Epithelial cell of prostate (primary cell): ENCODE measurements around the gene DAZAP2.
"Not testable (repeated sequence)": the region's sequence is repeated elsewhere in the genome, so short reads cannot be mapped to it uniquely, and the experiment has no call there.

Experiments
- DNase-seq: peaks from one replicate; pipeline ENCODE4 v3.0.0-alpha.2; 2011; ENCODE audit warnings: low read depth, low spot score
- H3K27ac ChIP-seq: fragments of 450-650 bp; 2 replicates; pipeline ENCODE4 v1.5.1; 2017; ENCODE audit warnings: mild to moderate bottlenecking

DAZAP2 gene

DNA sequence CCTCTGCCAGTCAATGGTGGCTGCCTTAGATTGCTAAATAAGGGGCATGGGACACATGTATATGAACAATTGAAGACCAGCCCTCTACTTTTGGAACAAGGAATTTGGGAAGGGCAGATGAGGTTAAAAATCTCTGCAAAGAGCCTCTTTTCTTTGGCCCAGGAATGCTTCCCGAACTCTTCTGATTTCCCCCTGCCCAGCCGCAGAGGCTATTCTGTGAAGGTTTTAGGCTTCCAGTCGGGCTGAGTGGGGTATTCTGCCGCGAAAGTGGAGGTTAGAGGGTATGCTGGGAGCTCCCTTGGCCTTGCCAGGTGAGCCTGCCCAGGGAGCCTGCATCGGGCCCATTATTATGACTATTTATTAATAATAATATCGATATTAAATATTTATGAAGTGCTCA, 22.0 kb upstream of the DAZAP2 start:
- no peak overlapping the region for H3K27ac ChIP-seq
- DNase-seq = no peak

DNA sequence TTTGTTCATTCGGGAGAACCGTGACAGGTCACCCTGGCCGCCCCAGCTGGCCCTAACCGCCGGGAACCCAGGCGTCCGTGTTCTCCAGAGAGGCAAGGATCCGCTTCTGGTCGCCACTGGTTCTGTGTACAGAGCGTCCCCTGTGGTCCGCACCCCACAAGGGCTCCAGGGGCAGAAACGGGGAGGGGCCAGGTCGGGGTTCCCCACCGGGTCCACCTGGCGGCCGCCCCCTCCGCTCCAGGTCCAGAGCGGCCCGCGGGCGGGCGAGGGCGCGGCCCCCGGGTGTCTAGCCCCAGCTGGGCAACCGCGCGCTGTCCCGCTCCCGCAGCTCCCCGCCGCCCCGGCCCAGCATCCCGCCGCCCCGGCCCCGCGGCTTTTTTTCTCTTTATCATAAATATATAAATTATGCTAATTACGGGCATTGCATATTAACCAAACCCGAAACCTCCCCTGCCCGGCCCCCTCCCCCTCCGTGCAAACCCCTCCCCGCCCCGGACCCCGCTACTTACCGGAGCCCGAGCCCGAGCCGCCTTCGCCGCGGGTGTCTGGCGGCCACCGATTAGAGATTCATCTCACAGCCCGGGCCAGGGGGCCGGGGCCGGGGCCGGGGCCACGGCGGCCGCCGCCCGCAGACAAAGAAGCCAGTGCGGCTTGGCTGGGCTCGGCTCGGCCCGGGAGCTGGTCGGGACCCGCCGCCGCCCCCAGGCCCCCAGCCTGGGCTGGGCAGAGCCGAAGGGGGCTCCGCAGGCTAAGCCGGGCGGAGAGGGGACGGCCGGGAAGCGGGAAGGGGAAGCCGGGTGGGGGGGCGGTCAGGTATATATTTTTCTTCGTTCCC, 21.3 kb upstream of the DAZAP2 start:
- DNase-seq = no peak
- peak overlapping the region; percentile 46 for H3K27ac ChIP-seq

DNA sequence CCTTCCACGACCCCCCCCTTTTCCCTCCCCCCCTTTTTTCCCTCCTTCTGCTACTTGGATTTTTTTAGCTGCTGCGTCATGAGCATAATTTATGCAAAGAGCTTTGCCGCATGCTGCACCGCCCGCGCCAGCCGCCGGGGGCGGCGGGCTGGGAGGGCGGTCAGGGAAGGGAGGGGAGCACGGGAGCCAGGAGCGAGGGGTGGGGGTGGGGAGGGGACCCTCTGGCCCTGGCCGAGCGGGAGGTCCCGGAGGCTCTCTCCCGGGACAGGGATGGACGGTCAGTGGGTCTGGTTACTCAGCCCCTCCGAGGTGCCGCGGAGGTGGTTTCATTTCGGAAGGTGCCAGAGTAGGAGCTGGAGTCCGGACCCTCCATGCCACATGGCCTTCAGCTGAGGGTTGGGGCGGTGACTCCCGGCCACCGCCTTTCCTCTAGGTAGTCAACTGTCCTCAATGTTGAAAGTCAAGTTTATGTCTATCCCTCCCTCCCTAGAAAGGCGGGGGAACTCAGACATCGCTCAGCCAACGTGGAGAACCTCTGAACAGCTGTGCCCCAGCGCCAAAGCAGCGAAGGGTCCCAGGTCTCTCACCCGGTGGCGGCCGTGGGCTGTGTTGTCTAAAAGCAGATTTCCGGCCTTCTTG, 20.5 kb upstream of the DAZAP2 start, which contains the start of gene POU6F1:
Gene POU6F1 (minus strand): TSS at position 95 of the 639 bp plus-strand sequence. CDS start 11,226 bp downstream, outside the sequence.
- H3K27ac ChIP-seq = peak within 1 kb of the TSS; percentile 46
- DNase-seq = no peak

DNA sequence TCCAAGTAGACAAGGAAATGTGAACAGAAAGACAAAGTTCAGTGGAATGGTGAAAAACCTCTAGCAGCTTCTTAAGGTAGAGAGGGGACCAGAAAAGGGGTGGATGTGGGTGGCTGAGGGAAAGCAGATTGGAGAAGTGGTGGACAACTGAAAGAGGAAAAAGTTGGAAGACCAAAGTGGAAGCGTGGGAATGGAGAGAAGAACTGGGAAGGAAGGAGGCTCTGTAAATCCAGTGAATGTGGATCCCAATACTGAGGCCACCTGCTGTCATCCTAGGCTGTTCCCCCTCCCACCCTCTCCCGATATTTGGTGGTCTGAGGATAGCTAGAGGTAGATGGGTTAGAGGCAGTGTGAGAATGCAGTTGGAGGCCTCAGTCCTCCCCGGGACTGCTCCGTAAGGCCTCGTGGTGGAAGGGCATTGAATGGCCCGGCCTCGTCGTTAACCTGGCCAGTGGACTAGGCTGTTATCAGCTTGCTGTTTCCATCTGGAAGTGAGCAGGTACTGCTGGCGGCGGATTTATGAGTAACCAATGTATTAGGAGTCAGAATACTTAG, 19.9 kb upstream of the DAZAP2 start:
- DNase-seq = no peak
- peak overlapping the region; percentile 46 for H3K27ac ChIP-seq

DNA sequence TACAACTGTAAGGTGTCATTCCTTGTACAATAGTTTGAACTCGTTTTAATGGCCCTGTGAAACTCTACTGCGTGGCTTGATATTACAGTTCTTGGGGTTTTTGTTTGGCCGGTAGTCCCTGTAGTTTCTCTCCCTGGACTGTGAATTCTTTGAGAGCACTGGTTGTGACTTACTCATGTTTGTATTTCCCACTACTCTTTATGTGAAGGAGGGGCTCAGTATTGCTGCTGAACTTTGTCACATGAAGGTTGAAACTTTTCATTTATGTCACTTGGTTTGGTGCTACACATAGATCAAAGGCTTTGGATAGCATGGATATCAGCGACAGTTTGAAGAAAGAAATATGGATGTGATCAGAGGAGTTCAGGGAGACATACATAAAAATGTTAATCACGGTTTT, 19.3 kb upstream of the DAZAP2 start:
- no peak overlapping the region for H3K27ac ChIP-seq
- DNase-seq = no peak

DNA sequence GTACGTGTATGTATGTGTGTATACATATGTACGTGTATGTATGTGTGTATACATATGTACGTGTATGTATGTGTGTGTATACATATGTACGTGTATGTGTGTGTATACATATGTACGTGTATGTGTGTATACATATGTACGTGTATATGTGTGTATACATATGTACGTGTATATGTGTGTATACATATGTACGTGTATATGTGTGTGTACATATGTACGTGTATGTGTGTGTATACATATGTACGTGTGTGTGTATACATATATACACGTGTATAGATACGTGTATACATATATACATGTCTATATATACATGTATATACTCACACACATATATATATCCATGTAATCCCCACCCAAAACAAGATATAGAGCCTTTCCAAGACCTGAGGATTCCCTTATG, 18.8 kb upstream of the DAZAP2 start:
- H3K27ac ChIP-seq, DNase-seq: not testable (repeated sequence)

DNA sequence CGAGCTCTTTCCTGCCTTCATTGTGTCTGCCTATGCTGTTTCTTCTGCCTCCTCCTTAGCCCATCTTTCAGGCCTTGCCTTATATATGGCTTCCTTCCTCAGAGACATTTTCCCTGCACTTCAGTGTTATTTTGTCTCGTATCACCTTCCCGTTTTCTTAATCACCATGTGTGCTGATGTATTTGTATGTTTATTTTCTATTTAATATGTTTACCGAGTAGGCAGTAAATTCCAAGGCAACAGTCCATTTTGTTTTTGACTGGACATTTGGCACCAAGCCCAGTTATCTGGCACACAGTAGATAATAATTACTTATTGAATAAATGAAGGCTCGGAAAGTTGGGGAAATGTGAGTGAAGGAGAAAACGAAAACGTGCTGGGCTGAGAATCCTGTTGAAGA, 16.2 kb upstream of the DAZAP2 start:
- DNase-seq = no peak
- H3K27ac ChIP-seq = no peak overlapping the region

DNA sequence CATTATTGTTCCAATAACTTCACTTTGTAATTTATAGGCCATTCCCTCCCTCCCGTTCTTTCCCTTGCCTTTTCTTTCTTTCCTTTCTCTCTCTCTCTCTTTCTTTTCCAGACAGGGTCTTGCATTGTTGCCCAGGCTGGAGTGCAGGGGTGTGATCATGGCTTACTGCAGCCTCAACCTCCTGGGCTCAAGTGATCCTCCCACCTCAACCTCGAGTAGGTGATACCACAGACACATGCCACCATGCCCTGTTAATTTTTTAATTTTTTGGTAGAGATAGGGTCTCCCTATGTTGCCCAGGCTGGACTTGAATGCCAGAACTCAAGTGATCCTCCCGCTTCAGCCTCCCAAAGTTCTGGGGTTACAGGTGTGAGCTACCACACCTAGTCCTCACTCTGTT, 14.0 kb upstream of the DAZAP2 start:
- DNase-seq = no peak
- H3K27ac ChIP-seq = no peak overlapping the region

DNA sequence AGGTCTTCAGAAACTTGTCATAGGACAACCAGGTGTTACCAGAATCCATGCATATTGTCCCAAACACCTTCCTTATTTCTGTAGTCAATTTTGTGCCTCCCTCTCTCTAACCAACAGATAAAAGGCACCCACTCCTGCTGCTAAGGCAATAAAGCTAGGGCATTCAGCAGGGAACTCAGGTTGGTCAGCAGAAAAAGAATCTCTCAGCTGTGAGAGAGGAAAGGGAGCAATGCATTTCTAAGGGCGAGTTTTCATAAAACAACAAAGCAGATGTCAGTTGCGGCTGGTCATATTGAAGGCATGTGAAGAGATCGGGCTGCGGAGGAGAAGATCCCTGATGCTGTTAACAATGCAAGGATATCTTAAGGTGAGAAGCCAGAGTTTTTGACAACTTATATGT, 13.4 kb upstream of the DAZAP2 start:
- no peak overlapping the region for H3K27ac ChIP-seq
- DNase-seq = no peak

DNA sequence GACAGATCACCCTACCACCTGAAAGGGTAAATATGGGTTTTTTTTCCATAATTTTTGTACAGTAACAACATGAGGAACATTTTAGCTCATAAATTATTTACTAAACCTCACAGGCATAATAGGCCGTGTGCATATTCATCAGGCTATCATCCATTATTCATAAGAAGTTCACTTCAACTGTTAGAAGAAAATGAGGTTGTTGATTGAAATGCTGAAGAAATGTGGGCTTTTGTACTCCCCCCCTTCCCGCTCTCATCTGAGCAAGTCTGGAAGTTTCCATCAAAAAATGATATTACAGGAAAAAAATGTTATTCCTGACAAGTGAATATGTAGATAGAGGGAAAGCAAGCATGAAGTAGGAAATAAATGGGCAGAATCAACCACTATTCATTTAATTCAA, 12.9 kb upstream of the DAZAP2 start:
- no peak for DNase-seq
- no peak overlapping the region for H3K27ac ChIP-seq

DNA sequence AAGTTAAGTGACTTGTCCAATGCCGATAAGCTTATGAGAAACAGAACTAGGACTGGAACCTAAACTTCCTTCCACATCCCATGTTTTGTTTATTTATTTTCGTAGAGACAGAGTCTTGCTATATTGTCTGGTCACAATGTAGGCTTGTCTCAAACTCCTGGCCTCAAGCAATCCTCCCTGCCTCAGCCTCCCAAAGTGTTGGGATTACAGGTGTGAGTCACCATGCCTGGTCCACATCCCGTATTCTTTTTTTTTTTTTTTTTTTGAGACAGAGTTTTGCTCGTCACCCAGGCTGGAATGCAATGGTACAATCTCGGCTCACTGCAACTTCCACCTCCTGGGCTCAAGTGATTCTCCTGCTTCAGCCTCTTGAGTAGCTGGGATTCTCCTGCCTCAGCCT, 11.5 kb upstream of the DAZAP2 start:
- not testable (repeated sequence) for DNase-seq, H3K27ac ChIP-seq

DNA sequence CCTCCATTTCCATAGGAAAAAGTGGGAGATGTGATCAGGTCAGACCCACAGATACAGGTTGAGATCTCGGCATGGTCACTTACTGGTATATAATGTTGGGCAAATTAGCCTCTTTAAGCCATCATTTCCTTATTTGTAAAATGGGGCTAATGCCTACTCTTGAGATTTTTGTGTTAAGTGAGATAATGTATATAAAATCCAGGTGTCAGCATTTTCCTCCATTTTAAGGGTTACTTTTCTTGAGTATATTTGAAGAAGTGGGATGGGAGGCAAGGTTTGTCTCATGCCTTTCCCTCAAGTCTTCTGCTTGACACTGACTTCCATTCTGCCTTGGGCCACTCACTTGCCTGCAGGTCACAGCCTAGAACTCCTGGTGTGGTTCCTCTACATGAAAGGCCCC, 10.7 kb upstream of the DAZAP2 start:
- no peak for DNase-seq
- no peak overlapping the region for H3K27ac ChIP-seq

DNA sequence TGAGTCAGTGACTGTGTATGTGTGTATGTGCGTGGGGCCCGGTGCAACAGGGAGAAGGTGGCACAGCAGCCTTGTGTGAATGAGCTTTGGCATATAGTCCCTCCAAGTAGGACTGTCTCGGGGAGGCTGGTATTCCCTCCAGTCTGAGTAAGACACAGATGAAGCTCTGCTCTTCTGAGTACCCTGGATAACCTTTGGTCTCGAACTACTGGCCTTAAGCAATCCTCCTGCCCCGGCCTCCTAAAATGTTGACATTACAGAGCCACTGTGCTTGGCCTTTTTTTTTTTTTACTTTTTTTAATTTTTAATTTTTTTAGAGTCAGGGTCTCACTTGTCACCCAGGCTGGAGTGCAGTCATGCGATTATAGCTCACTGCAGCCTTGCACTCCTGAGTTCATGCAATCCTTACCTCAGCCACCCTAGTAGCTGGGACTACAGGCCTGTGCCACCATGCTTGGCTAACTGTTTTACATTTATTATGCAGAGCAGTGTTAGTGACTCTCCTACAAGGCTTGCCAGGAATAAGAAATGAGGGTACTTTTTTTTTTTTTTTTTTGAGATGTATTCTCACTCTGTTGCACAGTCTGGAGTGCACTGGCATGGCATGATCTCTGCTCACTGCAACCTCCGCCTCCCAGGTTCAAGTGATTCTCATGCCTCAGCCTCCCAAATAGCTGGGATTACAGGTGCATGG, 9.4 kb upstream of the DAZAP2 start:
- no peak for DNase-seq
- no peak overlapping the region for H3K27ac ChIP-seq

DNA sequence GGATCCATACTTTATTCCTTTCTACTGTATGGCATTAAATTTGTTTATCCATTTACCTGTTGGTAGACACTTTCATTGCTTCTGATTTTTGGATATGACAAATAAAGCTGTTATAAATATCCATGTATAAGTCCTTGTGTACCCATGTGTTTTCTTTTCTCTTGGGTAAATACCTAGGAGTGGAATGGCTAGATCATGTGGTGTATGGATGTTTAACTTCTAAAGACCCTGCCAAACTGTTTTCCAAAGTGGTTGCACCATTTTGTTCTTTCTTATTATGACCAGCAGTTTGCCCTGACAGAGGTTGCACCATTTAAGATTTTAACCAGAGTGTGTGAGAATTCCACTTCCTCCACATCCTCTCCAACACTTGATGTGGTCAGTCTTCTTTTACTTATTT, 6.0 kb upstream of the DAZAP2 start:
- H3K27ac ChIP-seq = no peak overlapping the region
- DNase-seq = no peak

DNA sequence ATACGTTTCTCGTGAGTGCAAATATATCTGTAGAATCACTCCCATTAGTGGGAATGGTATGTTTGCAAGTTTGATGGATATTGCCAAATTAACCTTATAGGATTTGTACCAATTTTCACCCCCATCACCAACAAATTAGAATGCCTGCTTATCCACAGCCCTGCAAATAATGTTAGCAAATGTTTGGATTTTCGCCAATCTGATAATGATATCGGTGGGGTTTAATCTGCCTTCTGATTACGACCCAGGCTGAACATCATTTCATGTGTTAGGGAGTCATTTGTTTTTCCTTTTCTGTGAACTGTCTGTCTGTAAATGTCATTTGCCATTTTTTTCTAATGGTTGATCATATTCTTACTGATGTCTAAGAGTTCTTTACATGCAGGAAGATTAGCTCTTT, 4.1 kb upstream of the DAZAP2 start:
- no peak for DNase-seq
- H3K27ac ChIP-seq = no peak overlapping the region

DNA sequence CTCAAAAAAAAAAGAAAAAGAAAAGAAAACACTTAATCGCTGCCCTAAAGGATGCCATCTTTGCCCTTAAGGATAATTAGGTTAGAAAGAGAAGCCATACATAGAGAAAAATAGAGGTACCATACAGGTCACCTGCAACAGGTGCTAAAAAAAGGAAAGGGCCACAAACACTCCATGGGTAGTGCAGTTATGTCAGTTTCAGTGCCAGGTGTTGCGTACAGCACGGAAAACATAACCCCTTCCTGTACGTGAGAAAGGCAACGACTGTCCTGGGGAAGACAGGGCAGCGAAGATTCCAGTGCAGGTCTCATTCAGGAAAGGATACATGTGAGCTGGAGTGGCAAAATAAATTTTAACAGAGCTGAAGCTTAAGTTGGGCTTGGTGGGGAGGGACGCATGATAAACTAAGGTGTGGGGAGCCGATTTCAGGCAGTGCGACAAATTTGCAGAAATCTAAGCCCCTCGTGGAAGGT, 553 bp upstream of the DAZAP2 start:
- DNase-seq = no peak
- H3K27ac ChIP-seq = peak overlapping the region; percentile 97

DNA sequence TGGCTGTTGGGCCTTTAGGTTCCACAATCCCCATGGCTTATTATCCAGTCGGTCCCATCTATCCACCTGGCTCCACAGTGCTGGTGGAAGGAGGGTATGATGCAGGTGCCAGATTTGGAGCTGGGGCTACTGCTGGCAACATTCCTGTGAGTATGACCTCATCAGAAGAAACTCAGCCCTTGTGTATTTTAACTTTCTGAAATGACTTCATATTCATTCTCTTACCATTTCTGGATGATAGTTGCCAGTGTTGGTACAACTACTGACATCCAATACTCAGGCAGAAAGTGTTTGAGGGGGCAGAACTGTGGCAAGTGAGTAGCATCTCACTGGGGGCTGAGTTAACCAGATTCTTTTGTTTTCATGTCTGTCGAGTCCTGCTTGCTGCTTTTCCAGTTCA, 2.3 kb downstream of the DAZAP2 start:
- DNase-seq = no peak
- H3K27ac ChIP-seq = peak overlapping the region; percentile 97

DNA sequence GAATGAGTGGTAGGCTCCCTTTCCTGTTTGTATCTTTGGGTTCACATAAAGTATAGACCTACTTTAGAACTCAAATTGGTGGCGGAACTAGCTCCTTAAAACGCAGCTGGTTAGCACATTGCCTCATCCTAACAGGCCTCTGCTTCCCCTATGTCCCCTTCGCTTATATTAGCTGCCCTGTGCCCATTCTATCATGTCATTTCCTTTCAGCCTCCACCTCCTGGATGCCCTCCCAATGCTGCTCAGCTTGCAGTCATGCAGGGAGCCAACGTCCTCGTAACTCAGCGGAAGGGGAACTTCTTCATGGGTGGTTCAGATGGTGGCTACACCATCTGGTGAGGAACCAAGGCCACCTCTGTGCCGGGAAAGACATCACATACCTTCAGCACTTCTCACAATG, 3.5 kb downstream of the DAZAP2 start:
- DNase-seq = no peak
- peak overlapping the region; percentile 97 for H3K27ac ChIP-seq

DNA sequence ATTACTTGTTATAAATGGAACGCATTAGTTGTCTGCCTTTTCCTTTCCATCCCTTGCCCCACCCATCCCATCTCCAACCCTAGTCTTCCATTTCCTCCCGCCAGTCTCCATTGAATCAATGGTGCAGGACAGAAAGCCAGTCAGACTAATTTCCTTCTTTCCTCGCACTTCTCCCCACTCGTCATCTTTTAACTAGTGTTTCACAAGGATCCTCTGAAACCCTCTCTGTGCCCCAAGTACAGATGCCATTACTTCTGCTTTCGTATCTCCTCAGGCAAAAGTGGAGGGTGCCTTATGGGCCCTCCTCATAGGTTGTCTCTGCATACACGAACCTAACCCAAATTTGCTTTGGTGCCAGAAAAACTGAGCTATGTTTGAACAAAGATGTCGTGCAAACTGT, 4.2 kb downstream of the DAZAP2 start:
- DNase-seq = no peak
- H3K27ac ChIP-seq = no peak overlapping the region

DNA sequence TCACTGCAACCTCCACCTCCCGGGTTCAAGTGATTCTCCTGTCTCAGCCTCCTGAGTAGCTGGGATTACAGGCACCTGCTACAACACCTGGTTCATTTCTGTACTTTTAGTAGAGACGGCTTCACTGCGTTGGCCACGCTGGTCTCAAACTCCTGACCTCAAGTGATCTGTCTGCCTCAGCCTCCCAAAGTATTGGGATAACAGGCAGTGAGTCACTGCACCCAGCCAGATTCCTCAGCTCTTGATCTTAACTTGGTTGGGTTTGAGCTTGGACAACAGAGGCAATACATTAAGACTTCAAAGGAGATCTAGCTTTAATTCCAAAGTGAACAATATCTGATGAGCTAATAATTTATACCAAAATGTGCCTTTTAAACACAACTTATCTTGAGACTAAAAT, 5.6 kb downstream of the DAZAP2 start:
- no peak overlapping the region for H3K27ac ChIP-seq
- no peak for DNase-seq
